Body of pancreas (tissue), 4 donors: ENCODE data around the gene PRELID2. TPM values are rescaled to one million over a fixed set of nuclear protein-coding genes. Genes with fewer than 3 reads are reported as not detected.

Source experiments
- ATAC-seq: fragments of 150-250 bp; one replicate; pipeline ENCODE4 v1.9.1; 2016
- DNase-seq, 4 donors: peaks; one replicate each; pipeline ENCODE4 v3.0.0-alpha.2; 2019
- H3K27ac ChIP-seq, 4 donors: fragments of 200-600 bp; sonication (generic); 1 replicate in 3 of 4; 2 replicates in 1 of 4; pipeline versions ENCODE4 v1.5.1 to v1.6.1; 2016 to 2019; ENCODE audit warnings: mild to moderate bottlenecking in 1 of 4, mixed read lengths in 1 of 4, moderate library complexity in 1 of 4
- H3K27me3 ChIP-seq, 2 donors: fragments of 200-600 bp; sonication (generic); one replicate each; pipeline ENCODE4 v1.6.0; 2016; ENCODE audit warnings: mild to moderate bottlenecking in 1 of 2
- H3K36me3 ChIP-seq, 2 donors: fragments of 200-600 bp; sonication (generic); replicated peaks in 1 of 2; 2 replicates each; pipeline ENCODE4 v1.5.1; 2016; ENCODE audit warnings: low read depth in 2 of 2; ENCODE audit not compliant: insufficient read depth in 1 of 2
- H3K4me1 ChIP-seq: fragments of 200-600 bp; sonication (generic); one replicate; pipeline ENCODE4 v1.6.0; 2016
- H3K4me3 ChIP-seq, 2 donors: fragments of 200-600 bp; sonication (generic); 1 replicate in 1 of 2; 2 replicates in 1 of 2; pipeline ENCODE4 v1.5.1; 2016 to 2019
- H3K9me3 ChIP-seq, 3 donors: fragments of 200-600 bp; sonication (generic); 1 replicate in 2 of 3; 2 replicates in 1 of 3; pipeline ENCODE4 v1.5.1; 2016
- CTCF ChIP-seq, 7 experiments: fragments of 450-650 bp in 4 of 7; fragments of 200-600 bp in 3 of 7; sonication (generic) in 3 of 7; IDR thresholded peaks; one replicate each; pipeline ENCODE4 v1.5.1; 2016 to 2019; ENCODE audit warnings: antibody characterized with exemption in 7 of 7
- POLR2A ChIP-seq, 3 donors: fragments of 450-650 bp; IDR thresholded peaks; one replicate each; pipeline ENCODE4 v1.6.1; 2016; ENCODE audit warnings: antibody characterized with exemption in 3 of 3, mild to moderate bottlenecking in 2 of 3
- WGBS, 2 donors: methylation state at CpG; one replicate each; pipeline ENCODE4 v1.1.5; 2017; 5-methylcytosine and 5-hydroxymethylcytosine counted together
- intact Hi-C: fragments of 100-400 bp; cut with DNase I; formaldehyde crosslinking; loops from one replicate; pipeline ENCODE4 v1.15.1; 2023
- total RNA-seq, 2 donors: library from RNA; depleted of rRNA; stranded (reverse); fragments of >200 nt; gene quantifications; one replicate each; pipeline ENCODE4 v1.1.0, GENCODE V29; 2016

Gene PRELID2
- total RNA-seq = 10 to 100 TPM; 17.1 to 22.4 TPM

- no peaks in the 10 kb centered on the region for H3K9me3 ChIP-seq
- H3K36me3 ChIP-seq = no peaks in the 10 kb centered on the region
- 0 to 1% methylated on average over 23 to 71 of the region's 71 CpGs for WGBS, 2 donors
- H3K27me3 ChIP-seq = no peaks in the 10 kb centered on the region
- DNase-seq (peak; percentile 93 to 96 (median 94)), ATAC-seq (peak; percentile 92)
- H3K4me3 ChIP-seq = peak within 1 kb of the TSS; percentile 65 to 90
- peak within 1 kb of the TSS; percentile 43 to 91 (median 88) for H3K27ac ChIP-seq
- peaks cover 52% of the 10 kb centered on the region for H3K4me1 ChIP-seq
- intact Hi-C loops = no loop called here
- TF ChIP-seq POLR2A (IDR thresholded peaks at IDR 0.05) (peak; percentile 73 to 90 (median 89)), CTCF (IDR thresholded peaks at IDR 0.05) (peak in 5 of 7 experiments; percentile 5 to 24 (median 8))
These were observed at the start of gene PRELID2 for GRCh38 chr5:145834917-145835847. PRELID2 (minus strand) TSS chr5:145835342; CDS start chr5:145835251, 91 bp downstream.

GRCh38 chr5:145874765-145875164, 39.6 kb upstream of the PRELID2 start:
- WGBS, 2 donors = 88 to 89% methylated on average over 2 of the region's 2 CpGs
- Histone ChIP-seq H3K4me3 (no peak overlapping the region), H3K27ac (no peak overlapping the region), H3K9me3 (no peaks in the 10 kb centered on the region), H3K36me3 (no peaks in the 10 kb centered on the region), H3K4me1 (no peaks in the 10 kb centered on the region), H3K27me3 (no peaks in the 10 kb centered on the region)
- intact Hi-C loops = no loop called here
- no peak for TF ChIP-seq POLR2A (IDR thresholded peaks at IDR 0.05)
- TF ChIP-seq CTCF (IDR thresholded peaks at IDR 0.05) = no peak
- ATAC-seq = no peak
- no peak for DNase-seq

- intact Hi-C loops = no loop called here
- Histone ChIP-seq H3K9me3 (no peaks in the 10 kb centered on the region), H3K27ac (no peak within 1 kb of the TSS), H3K4me3 (no peak within 1 kb of the TSS), H3K36me3 (no peaks in the 10 kb centered on the region), H3K4me1 (no peaks in the 10 kb centered on the region), H3K27me3 (no peaks in the 10 kb centered on the region)
- no peak for ATAC-seq
- no peak for TF ChIP-seq CTCF (IDR thresholded peaks at IDR 0.05)
- no peak for TF ChIP-seq POLR2A (IDR thresholded peaks at IDR 0.05)
- 52 to 72% methylated on average over 3 of the region's 3 CpGs for WGBS, 2 donors
- DNase-seq = no peak
These were observed 37.8 kb upstream of the PRELID2 start, which contains the start of gene GRXCR2 for GRCh38 chr5:145872914-145873313. GRXCR2 (minus strand) TSS chr5:145873014; CDS start chr5:145872968, 46 bp downstream.

GRCh38 chr5:145872486-145872885, 37.3 kb upstream of the PRELID2 start:
- 66 to 75% methylated on average over 8 of the region's 8 CpGs for WGBS, 2 donors
- H3K9me3 ChIP-seq = no peaks in the 10 kb centered on the region
- no peak overlapping the region for H3K27ac ChIP-seq
- no peaks in the 10 kb centered on the region for H3K4me1 ChIP-seq
- no peak for TF ChIP-seq POLR2A (IDR thresholded peaks at IDR 0.05)
- TF ChIP-seq CTCF (IDR thresholded peaks at IDR 0.05) = no peak
- no peaks in the 10 kb centered on the region for H3K27me3 ChIP-seq
- no peaks in the 10 kb centered on the region for H3K36me3 ChIP-seq
- H3K4me3 ChIP-seq = no peak overlapping the region
- intact Hi-C loops = no loop called here
- no peak for ATAC-seq
- no peak for DNase-seq
